SW 1271 (cell line): ENCODE data around the gene RHEBL1.
"Not testable (repeated sequence)": the region's sequence is repeated elsewhere in the genome, so short reads cannot be mapped to it uniquely, and the experiment has no call there.

ENCODE experiments used
- DNase-seq, 2 experiments: peaks; one replicate each; lab custom pipeline; 2025; lab: John Stamatoyannopoulos, UW

Gene RHEBL1

DNA sequence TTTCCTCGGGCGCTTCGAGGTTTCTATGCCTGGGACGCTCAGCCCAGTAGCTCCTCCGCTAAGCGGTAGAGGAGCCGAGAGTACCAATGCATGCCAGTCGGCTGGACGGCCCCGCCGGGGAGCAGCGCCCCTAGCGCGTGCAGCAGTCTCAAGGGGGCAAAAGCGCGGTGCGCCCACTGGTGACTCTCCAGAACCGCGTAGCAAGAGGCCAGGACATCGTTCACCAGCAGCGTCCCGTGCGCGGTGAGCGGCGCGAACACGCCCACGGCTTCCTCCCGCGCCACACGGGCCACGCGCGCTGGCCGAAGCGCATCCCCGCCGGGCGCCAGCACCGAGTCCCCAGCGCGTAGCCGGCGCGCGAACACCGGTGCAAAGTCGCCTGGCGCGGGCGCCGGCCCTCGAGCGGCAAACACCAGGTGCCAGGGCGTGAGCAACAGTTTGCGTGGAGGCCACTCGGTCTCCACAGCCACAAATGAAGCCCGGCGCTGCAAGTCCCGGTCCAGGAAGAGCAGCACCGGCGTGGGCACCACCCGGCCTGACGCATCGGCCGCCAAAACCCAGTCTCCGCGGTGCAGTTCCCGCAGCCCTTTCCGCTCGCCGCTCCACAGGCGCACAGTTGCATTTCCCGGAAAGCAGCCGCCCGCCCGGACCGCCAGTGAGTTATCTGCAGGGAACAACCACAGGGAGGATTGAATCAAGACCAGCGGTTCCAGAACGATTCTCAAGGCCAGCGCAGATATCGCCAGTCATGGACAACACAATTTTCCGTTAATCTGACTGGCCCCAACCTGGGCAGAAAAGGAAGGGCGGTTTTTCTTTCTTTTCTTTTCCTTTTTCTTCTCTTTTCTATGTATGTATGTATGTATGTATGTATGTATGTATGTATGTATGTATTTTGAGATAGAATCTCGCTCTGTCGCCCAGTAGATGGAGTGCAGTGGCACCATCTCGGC, 20.3 kb upstream of the RHEBL1 start:
- DNase-seq = no peak

GRCh38 chr12:49088932-49089330, 19.2 kb upstream of the RHEBL1 start:
- no peak for DNase-seq

DNA sequence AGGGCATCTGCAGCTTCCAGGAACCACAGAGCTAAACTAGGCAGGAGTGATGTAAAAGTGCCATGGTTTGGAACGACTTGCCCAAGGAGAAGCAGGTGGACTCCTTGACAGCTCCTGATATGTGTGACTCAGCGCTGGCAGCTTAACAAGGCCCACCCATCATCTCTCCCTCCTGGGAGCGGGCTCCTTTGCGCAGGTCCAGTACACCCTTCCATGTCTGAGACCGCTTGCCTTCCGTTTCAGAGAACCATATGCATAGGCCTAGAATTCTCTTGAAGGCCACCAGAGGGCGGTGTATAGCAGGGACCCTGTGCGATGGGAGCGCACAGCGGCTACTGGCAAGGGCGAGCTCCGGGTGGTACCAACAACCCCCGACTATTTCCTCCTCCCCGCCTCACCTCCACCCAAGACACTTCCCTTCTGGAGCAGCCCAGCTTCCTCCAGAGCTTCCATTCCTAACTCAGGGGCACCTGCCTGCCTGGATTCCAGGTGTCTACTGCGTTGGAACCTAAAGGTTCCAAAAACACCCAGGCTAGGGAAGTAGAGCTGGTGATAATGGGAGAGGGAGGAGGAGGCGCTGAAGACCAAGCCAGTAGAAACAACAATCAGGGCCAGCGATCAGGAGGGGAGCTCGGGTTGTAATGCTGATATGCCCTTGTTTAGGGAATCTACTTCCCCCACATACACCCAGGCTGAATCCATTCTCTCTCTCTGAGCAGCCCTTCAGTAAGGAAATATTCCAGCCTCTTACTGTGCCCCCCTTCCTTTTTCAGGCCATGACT, 18.6 kb upstream of the RHEBL1 start:
- peak; percentile 70 to 90 for DNase-seq

GRCh38 chr12:49086116-49086515, 16.3 kb upstream of the RHEBL1 start:
- no peak for DNase-seq

DNA sequence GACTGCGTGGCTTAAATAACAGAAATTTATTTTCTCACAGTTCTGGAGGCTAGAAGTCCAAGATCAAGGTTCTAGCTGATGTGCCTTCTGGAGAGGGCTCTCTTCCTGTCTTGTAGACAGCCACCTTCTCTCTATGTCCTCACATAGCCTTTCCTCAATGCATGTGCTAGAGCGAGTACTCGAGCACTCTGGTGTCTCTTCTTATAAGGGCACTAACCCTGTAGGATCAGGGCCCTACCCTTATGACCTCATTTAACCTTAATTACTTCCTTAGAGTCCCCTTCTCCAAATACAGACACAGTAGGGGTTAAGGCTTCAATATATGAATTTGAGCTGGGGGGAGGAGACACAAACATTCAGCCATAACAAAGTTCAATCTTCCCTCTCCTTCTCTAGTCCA, 14.7 kb upstream of the RHEBL1 start:
- no peak for DNase-seq

DNA sequence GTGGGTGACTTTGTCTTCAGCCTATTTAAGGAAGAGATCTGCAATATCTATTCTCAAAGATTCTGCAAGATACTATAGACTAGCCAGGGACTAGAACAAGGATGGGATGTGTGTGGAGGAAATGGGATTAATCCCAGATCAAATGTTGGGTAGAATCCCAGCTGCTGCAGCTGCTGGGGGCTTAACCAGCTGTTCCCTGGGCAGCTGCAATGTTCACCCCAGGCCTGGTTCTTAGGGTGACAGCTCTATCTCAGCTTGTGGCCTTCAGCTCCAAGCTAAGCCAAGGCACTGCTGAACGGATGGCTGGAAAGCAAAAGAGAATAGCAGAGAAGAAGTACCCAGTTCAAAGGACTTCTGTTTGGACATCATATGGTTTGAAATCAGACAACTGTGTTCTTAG, 10.0 kb upstream of the RHEBL1 start:
- no peak for DNase-seq

DNA sequence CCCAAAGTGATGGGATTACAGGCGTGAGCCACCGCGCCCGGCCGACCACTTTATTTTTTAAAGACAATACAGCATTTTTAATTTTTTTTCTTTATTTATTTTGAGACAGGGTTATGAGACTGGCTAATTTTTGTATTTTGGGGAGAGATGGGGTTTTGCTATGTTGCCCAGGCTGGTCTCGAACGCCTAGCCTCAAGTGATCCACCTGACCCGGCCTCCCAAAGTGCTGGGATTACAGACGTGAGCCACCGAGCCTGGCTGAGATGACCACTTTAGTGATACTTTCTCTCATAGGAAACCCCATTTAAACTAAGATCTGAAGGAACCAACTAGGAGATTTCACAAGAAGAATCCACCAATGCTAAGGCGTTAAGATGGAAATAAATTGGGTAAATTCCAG, 1.2 kb upstream of the RHEBL1 start:
- no peak for DNase-seq

- DNase-seq = peak in 1 of 2 experiments; percentile 54
These were observed 786 bp downstream of the RHEBL1 start for GRCh38 chr12:49068879-49069506.

DNA sequence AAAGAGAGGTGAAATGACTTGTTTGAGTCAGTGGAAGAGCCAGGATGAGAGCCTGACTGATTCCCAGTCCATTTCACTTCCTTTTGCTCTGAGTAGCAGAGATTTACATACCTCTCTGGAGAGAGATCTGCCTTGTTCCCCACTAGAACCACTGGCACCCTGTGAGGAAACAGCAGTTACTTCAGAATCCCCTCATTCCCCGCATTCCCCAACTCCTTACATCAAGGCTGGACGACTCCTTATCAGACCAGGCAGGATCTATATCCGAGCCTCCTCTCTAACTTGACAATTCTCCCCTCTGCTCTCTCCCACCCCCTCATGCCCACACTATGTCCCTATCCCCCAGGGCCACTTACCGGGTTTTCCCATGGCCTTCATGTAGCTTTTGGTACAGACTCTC, 3.7 kb downstream of the RHEBL1 start:
- no peak for DNase-seq

DNA sequence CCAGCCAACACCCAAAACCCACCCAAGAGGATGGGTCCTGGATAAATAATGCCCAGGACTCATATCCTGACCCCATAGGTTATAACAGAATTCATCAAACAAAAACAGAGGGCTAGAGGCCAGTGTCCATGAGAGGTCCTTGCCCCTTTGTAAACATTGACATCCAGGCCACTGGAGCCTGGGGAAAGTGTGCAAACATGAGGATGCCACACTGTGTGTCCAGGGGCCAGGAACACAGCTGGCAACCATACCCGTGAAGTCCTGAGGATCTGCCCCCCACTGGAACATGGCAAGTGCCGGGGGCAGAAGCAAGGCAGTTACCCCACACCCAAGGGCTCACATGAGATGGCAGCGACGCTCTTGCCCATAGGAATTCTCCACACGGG, 5.0 kb downstream of the RHEBL1 start:
- DNase-seq = no peak

GRCh38 chr12:49061916-49062315, 7.9 kb downstream of the RHEBL1 start:
- not testable (repeated sequence) for DNase-seq

DNA sequence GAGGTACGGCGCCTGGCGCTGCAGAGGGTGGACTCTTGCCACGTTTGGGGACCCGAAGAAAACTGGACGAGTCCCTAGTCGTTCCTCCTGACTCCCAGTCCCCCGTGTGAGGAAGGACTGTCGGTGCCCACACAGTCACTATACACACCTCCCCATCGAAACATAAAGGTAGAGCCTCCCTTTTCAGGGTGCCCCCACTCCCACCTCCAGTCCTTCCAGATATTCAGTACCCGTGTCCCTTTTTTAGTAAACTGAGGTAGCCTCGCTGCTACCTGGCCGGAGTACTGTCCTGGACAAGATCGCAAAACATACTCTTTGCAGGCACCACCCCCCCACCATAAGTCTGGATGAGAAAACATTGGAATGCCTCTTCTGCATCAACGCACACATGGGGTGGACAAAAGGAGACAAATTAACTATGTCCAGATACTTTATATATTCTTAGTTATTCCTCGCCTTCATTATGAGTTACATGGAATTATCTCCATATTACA, 8.6 kb downstream of the RHEBL1 start:
- no peak for DNase-seq

- peak; percentile 74 to 93 for DNase-seq
These were observed 9.3 kb downstream of the RHEBL1 start, which contains the start of gene KMT2D for GRCh38 chr12:49060237-49061156. KMT2D (minus strand) TSS chr12:49060794; CDS start chr12:49055324, 5,470 bp downstream.

DNA sequence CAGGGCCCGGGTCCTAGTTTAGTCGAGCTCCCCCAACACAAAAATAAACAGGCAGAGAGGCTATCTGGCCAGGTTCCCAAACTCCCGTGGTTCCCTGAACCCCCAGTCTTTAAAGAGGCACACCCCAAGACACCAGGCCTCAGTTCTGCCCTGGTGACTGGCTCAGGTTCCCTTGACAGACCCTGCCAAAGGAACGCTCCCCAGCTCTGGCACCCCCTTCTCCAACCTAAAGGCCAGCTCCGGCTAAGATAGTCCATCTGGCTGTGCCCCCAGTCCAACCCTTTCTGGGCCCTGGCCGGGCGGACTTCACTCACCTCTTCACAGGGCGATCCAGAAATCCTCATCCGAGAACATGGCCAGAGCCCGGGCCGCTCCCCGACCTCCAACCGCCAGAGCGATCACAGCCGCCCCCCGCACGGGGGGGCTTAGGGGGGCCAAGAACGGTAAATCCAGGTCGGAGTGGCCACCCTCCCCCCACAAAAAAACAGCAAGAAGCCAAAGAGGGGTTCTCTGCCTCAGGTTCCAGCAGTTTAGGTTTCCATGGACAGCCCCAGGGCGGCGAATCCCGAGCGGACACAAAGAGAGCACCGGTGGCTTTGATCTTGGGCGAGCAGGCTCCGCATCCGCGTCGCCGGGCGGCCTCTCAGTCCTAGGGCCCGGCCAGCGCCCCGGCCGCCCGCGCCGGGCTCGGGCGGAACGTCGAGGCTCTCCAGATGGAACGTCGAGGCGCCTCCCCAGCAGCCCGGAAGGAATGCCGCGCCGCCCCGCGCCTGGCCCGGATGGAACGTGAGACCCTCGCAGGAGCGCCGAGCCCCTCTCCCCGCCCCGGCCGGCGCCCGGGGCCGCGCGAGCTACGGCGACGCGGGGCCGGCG, 10.2 kb downstream of the RHEBL1 start:
- DNase-seq = no peak

GRCh38 chr12:49059045-49059298, 10.8 kb downstream of the RHEBL1 start:
- DNase-seq = no peak

- no peak for DNase-seq
These were observed 11.3 kb downstream of the RHEBL1 start for GRCh38 chr12:49058366-49059044.

DNA sequence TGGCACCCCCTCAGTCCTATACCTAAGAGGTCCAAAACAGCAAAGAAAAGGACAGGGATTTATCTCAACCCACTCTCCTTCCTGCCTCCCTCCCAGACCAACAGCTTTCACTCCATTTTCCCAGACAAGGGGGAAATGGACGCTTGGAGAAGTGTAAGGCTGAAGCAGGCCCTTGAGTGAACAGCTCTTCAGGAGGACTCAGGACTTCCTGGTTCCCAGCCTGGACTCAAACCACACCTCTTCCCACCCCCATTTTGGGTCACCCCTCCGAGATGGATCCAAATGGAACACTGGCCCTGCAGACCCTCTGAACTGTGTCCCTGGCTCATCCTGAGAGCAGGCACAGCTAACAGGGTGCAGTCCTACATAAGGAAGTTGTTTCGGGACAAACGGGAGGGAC, 11.9 kb downstream of the RHEBL1 start:
- peak in 1 of 2 experiments; percentile 14 for DNase-seq

GRCh38 chr12:49055978-49056754, 13.6 kb downstream of the RHEBL1 start:
- peak; percentile 14 to 67 for DNase-seq

DNA sequence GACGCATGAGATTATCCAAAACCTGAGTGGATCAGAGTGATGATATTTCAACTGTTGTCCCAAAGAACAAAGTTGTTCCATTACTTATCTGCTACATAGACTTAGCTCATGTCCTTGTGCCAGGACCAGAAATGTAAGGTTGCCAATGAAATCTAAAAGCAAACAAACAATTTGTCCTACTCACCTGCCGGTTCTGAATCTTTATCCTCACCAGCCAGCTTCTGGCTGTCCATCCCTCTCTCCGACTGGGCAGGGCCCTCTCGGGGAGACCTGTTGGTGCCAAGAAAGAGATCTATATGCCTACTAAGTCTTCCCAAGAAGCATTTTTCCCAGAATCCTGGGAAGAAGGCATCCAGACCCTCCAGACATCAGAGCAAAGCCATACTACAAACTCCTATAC, 14.7 kb downstream of the RHEBL1 start:
- DNase-seq = no peak
